ENCODE results near the gene CD300LG.

GRCh38 chr17:43808076-43808475 is 38.9 kb upstream of the CD300LG start:
- TF ChIP-seq CTCF (conservative IDR thresholded peaks at IDR 0.05) (no peak), EZH2 (IDR thresholded peaks at IDR 0.05; ENCODE audit: low read depth) (no peak)
